ENCODE data around the gene ZNF490. TPM values are rescaled to one million over a fixed set of nuclear protein-coding genes. Genes with fewer than 3 reads are reported as not detected.

The ZNF490 gene
- total RNA-seq, 1 experiment from 2014 or later: 6.3 TPM

DNA sequence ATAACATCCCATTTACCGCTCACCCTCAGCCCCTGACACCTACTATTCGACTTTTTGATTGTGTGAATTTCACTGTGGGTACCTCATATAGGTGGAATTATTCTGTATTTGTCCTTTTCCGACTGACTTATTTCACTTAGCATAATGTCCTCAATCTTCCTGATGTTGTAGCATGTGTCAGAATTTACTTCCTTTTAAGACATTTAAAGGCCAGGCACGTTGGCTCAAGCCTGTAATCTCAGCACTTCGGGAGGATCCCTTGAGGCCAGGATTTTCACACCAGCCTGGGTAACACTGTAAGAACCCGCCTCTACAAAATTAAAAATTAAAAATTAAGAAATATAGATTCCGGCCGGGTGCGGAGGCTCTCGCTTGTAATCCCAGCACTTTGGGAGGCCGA is 13.0 kb downstream of the ZNF490 start:
- no peaks in the 10 kb centered on the region for H3K4me1 Mint-ChIP-seq (ENCODE audit: low read depth, unreplicated experiment)
- BruUV-seq (replicated peaks): no TSS peak
- no peak for DNase-seq

DNA sequence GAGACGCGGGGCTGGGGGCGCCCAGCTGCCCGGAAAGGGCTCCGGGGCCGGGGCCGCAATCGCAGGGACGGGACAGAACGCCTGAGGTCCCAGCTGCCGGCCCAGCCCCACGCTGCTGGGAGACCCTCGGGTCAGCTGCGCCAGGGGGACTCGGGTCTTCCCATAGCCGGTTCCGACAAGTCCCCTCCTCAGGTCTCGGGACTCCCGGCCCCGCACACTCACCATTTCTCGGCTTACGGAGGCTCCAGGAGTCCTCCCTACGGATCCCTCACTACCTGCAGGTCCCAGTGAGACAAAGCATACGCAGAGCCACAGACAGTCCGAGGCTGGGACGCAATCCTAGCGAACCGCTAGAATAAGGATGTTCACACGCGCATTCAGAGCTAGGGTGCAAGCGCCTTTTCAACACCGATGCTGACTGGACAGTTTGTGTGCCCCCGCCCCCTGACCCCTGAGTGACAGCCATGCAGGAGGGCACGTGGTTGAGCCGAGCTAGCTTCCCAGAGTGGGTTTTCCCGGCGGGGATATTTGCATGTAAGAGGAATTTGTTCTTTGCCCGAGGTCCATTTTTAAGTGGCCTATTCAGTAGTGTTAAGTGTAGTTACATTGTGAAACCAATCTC is 13.6 kb downstream of the ZNF490 start:
- CTCF ChIA-PET: no interaction called here
- H3K36me3 Mint-ChIP-seq (ENCODE audit: insufficient read depth, unreplicated experiment): peaks cover 5% of the 10 kb centered on the region
- H3K4me3 Mint-ChIP-seq (ENCODE audit: low read depth, unreplicated experiment): no peak overlapping the region
- H3K27me3 Mint-ChIP-seq (ENCODE audit: unreplicated experiment): no peaks in the 10 kb centered on the region
- TF ChIP-seq, protein P1, sequence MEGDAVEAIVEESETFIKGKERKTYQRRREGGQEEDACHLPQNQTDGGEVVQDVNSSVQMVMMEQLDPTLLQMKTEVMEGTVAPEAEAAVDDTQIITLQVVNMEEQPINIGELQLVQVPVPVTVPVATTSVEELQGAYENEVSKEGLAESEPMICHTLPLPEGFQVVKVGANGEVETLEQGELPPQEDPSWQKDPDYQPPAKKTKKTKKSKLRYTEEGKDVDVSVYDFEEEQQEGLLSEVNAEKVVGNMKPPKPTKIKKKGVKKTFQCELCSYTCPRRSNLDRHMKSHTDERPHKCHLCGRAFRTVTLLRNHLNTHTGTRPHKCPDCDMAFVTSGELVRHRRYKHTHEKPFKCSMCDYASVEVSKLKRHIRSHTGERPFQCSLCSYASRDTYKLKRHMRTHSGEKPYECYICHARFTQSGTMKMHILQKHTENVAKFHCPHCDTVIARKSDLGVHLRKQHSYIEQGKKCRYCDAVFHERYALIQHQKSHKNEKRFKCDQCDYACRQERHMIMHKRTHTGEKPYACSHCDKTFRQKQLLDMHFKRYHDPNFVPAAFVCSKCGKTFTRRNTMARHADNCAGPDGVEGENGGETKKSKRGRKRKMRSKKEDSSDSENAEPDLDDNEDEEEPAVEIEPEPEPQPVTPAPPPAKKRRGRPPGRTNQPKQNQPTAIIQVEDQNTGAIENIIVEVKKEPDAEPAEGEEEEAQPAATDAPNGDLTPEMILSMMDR (IDR thresholded peaks at IDR 0.05; ENCODE audit: unreplicated experiment): no peak
- H3K27ac Mint-ChIP-seq (ENCODE audit: unreplicated experiment): no peak overlapping the region
- H3K9me3 Mint-ChIP-seq (ENCODE audit: low read depth, unreplicated experiment): no peaks in the 10 kb centered on the region
- H3K4me1 Mint-ChIP-seq (ENCODE audit: low read depth, unreplicated experiment): no peaks in the 10 kb centered on the region
- intact Hi-C loops (cut with micrococcal nuclease; ENCODE audit: unreplicated experiment): no loop called here
- BruUV-seq (replicated peaks): no TSS peak
- DNase-seq: no peak

More for the DNA sequence above, 13.0 kb downstream of the ZNF490 start:
- H3K36me3 Mint-ChIP-seq (ENCODE audit: insufficient read depth, unreplicated experiment): no peaks in the 10 kb centered on the region
- H3K27ac Mint-ChIP-seq (ENCODE audit: unreplicated experiment): no peak overlapping the region
- no peaks in the 10 kb centered on the region for H3K27me3 Mint-ChIP-seq (ENCODE audit: unreplicated experiment)
- no peak overlapping the region for H3K4me3 Mint-ChIP-seq (ENCODE audit: low read depth, unreplicated experiment)
- CTCF ChIA-PET: no interaction called here
- intact Hi-C loops (cut with micrococcal nuclease; ENCODE audit: unreplicated experiment): no loop called here
- TF ChIP-seq, protein P1 (IDR thresholded peaks at IDR 0.05; ENCODE audit: unreplicated experiment): no peak
- no peaks in the 10 kb centered on the region for H3K9me3 Mint-ChIP-seq (ENCODE audit: low read depth, unreplicated experiment)

DNA sequence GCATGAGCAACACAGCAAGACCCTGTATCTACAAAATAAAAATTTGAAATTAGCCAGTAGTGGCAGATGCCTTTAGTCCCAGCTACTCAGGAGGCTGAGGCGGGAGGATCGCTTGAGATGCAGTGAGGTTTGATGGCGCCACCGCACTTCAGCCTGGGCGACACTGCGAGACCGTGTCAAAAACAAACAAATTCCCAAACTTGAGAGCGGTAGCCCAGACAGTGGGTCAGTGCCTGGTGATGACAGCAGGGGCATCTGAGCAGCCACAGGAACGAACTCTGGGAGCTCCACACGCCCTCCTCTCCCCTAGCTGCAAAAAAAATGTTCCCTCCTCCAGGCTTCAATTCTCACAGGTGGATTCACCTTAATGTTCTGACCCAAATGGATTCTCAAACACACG is 14.1 kb downstream of the ZNF490 start:
- no TSS peak for BruUV-seq (replicated peaks)
- DNase-seq: no peak
- no peaks in the 10 kb centered on the region for H3K27me3 Mint-ChIP-seq (ENCODE audit: unreplicated experiment)
- H3K27ac Mint-ChIP-seq (ENCODE audit: unreplicated experiment): no peak overlapping the region
- no peaks in the 10 kb centered on the region for H3K4me1 Mint-ChIP-seq (ENCODE audit: low read depth, unreplicated experiment)
- TF ChIP-seq, protein P1 (IDR thresholded peaks at IDR 0.05; ENCODE audit: unreplicated experiment): no peak
- no peak overlapping the region for H3K4me3 Mint-ChIP-seq (ENCODE audit: low read depth, unreplicated experiment)
- intact Hi-C loops (cut with micrococcal nuclease; ENCODE audit: unreplicated experiment): no loop called here
- no peaks in the 10 kb centered on the region for H3K9me3 Mint-ChIP-seq (ENCODE audit: low read depth, unreplicated experiment)
- H3K36me3 Mint-ChIP-seq (ENCODE audit: insufficient read depth, unreplicated experiment): peaks cover 5% of the 10 kb centered on the region
- CTCF ChIA-PET: no interaction called here

DNA sequence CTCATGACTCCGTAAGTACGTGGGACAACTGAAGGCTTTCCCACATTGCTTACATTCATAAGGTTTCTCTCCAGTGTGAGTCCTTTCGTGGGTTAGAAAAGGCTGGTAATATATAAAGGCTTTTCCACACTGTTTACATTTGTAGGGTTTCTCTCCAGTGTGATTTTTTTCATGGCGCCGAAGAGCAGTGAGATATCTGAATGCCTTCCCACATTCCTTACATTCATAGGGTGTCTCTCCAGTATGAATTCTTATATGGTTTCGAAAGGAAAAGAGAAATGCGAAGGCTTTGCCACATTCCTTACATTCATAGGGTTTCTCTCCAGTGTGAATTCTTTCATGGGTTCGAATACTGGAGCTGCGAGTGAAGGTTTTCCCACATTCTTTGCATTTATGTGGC is 29.5 kb downstream of the ZNF490 start:
- intact Hi-C loops (cut with micrococcal nuclease; ENCODE audit: unreplicated experiment): no loop called here
- Mint-ChIP-seq H3K4me1 (ENCODE audit: low read depth, unreplicated experiment) (no peaks in the 10 kb centered on the region), H3K9me3 (ENCODE audit: low read depth, unreplicated experiment) (peaks cover 9% of the 10 kb centered on the region), H3K27ac (ENCODE audit: unreplicated experiment) (no peak overlapping the region), H3K27me3 (ENCODE audit: unreplicated experiment) (no peaks in the 10 kb centered on the region), H3K36me3 (ENCODE audit: insufficient read depth, unreplicated experiment) (peaks cover 7% of the 10 kb centered on the region), H3K4me3 (ENCODE audit: low read depth, unreplicated experiment) (no peak overlapping the region)
- TF ChIP-seq, protein P1 (IDR thresholded peaks at IDR 0.05; ENCODE audit: unreplicated experiment): no peak
- BruUV-seq (replicated peaks): no TSS peak
- CTCF ChIA-PET: no interaction called here
- no peak for DNase-seq
